ENCODE measurements around the gene RBM28. TPM values are rescaled to one million over a fixed set of nuclear protein-coding genes. Genes with fewer than 3 reads are reported as not detected.

RBM28 gene
- total RNA-seq, 1 experiment from 2014 or later = 54.1 TPM

DNA sequence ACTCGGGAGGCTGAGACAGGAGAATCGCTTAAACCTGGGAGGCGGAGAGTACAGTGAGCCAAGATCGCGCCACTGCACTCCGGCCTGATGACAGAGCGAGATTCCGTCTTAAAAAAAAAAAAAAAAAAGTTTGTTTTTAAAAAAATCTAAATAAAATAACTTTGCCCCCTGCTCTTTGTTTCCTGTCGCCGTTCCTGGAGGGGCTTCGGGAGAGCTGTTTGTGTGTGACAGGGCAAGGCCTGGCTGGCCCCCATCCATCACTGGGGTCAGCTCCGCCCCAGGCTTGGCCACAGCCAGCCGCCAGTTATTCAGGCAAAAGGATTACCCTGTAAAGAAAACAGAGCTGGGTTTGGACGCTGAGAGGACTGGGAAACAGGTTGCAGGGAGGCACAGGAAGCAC is 86.2 kb downstream of the RBM28 start:
- in situ Hi-C loops (cut with HindIII; ENCODE audit: low pct_unique_long_range_greater_than_20kb, low sequenced_read_pairs) (no loop called here), intact Hi-C loops (cut with micrococcal nuclease; ENCODE audit: unreplicated experiment) (no loop called here)
- no peaks in the 10 kb centered on the region for H3K9me3 ChIP-seq (ENCODE audit: control insufficient read depth, insufficient read depth, low read depth, low read length)
- no TSS peak for BruUV-seq (replicated peaks)
- TF ChIP-seq POLR2AphosphoS5 (IDR thresholded peaks at IDR 0.05; ENCODE audit: low read depth, low read length) (no peak), SIN3A (IDR thresholded peaks at IDR 0.05; ENCODE audit: borderline replicate concordance, insufficient read depth, low read depth, low read length) (no peak), TCF7L2 (IDR thresholded peaks at IDR 0.05; ENCODE audit: low read depth, low read length) (no peak)
- TF ChIP-seq, protein P1, sequence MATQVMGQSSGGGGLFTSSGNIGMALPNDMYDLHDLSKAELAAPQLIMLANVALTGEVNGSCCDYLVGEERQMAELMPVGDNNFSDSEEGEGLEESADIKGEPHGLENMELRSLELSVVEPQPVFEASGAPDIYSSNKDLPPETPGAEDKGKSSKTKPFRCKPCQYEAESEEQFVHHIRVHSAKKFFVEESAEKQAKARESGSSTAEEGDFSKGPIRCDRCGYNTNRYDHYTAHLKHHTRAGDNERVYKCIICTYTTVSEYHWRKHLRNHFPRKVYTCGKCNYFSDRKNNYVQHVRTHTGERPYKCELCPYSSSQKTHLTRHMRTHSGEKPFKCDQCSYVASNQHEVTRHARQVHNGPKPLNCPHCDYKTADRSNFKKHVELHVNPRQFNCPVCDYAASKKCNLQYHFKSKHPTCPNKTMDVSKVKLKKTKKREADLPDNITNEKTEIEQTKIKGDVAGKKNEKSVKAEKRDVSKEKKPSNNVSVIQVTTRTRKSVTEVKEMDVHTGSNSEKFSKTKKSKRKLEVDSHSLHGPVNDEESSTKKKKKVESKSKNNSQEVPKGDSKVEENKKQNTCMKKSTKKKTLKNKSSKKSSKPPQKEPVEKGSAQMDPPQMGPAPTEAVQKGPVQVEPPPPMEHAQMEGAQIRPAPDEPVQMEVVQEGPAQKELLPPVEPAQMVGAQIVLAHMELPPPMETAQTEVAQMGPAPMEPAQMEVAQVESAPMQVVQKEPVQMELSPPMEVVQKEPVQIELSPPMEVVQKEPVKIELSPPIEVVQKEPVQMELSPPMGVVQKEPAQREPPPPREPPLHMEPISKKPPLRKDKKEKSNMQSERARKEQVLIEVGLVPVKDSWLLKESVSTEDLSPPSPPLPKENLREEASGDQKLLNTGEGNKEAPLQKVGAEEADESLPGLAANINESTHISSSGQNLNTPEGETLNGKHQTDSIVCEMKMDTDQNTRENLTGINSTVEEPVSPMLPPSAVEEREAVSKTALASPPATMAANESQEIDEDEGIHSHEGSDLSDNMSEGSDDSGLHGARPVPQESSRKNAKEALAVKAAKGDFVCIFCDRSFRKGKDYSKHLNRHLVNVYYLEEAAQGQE (IDR thresholded peaks at IDR 0.05; ENCODE audit: insufficient read depth in 1 of 2, low read depth in 2 of 2, low read length in 1 of 2) = no peak
- TF ChIP-seq, protein P2, sequence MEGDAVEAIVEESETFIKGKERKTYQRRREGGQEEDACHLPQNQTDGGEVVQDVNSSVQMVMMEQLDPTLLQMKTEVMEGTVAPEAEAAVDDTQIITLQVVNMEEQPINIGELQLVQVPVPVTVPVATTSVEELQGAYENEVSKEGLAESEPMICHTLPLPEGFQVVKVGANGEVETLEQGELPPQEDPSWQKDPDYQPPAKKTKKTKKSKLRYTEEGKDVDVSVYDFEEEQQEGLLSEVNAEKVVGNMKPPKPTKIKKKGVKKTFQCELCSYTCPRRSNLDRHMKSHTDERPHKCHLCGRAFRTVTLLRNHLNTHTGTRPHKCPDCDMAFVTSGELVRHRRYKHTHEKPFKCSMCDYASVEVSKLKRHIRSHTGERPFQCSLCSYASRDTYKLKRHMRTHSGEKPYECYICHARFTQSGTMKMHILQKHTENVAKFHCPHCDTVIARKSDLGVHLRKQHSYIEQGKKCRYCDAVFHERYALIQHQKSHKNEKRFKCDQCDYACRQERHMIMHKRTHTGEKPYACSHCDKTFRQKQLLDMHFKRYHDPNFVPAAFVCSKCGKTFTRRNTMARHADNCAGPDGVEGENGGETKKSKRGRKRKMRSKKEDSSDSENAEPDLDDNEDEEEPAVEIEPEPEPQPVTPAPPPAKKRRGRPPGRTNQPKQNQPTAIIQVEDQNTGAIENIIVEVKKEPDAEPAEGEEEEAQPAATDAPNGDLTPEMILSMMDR (IDR thresholded peaks at IDR 0.05) = no peak
- CTCF ChIA-PET = no interaction called here
- H3K4me3 ChIP-seq (ENCODE audit: low read depth in 2 of 2, low read length in 2 of 2) = no peak overlapping the region
- ATAC-seq (no peak), DNase-seq (ENCODE audit: low read depth, low spot score) (no peak)
- H3K36me3 ChIP-seq (ENCODE audit: control insufficient read depth, insufficient read depth, low read length) = no peaks in the 10 kb centered on the region
- H3K4me1 ChIP-seq (ENCODE audit: control insufficient read depth, insufficient read depth, low read length) = no peaks in the 10 kb centered on the region
- H3K27ac ChIP-seq (ENCODE audit: low read length) = no peak overlapping the region
- POLR2A ChIA-PET = interaction anchor here (0.7 kb wide), 1 partner anchor 23 kb away, joined by 7 read pairs; no protein-coding TSS in a partner anchor
- H3K27me3 ChIP-seq (ENCODE audit: control insufficient read depth, insufficient read depth, low read length) = no peaks in the 10 kb centered on the region; the same call in 1 of the 2 replicates

DNA sequence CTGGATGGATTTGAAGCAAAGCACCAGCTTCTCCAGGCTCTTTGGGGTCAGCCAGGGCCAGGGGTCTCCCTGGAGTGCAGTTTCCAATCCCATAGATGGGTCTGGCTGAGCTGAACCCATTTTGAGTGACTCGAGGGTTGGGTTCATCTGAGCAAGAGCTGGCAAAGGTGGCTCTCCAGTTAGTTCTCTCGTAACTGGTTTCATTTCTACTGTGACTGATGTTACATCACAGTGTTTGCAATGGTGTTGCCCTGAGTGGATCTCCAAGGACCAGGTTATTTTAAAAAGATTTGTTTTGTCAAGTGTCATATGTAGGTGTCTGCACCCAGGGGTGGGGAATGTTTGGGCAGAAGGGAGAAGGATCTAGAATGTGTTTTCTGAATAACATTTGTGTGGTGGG is 88.4 kb downstream of the RBM28 start:
- ChIA-PET CTCF (interaction anchor here (0.6 kb wide), 1 partner anchor 120 kb away, joined by 3 read pairs; no protein-coding TSS in a partner anchor), POLR2A (no interaction called here)
- ATAC-seq = no peak
- Histone ChIP-seq H3K36me3 (ENCODE audit: control insufficient read depth, insufficient read depth, low read length) (no peaks in the 10 kb centered on the region), H3K9me3 (ENCODE audit: control insufficient read depth, insufficient read depth, low read depth, low read length) (no peaks in the 10 kb centered on the region), H3K27ac (ENCODE audit: low read length) (no peak overlapping the region), H3K27me3 (ENCODE audit: control insufficient read depth, insufficient read depth, low read length) (peaks cover 5% of the 10 kb centered on the region), H3K4me1 (ENCODE audit: control insufficient read depth, insufficient read depth, low read length) (no peaks in the 10 kb centered on the region), H3K4me3 (ENCODE audit: low read depth in 2 of 2, low read length in 2 of 2) (no peak overlapping the region)
- DNase-seq (ENCODE audit: low read depth, low spot score) = no peak
- intact Hi-C loops (cut with micrococcal nuclease; ENCODE audit: unreplicated experiment) (no loop called here), in situ Hi-C loops (cut with HindIII; ENCODE audit: low pct_unique_long_range_greater_than_20kb, low sequenced_read_pairs) (no loop called here)
- BruUV-seq (replicated peaks) = no TSS peak
- no peak for TF ChIP-seq POLR2AphosphoS5 (IDR thresholded peaks at IDR 0.05; ENCODE audit: low read depth, low read length)
- TF ChIP-seq, protein P1 (IDR thresholded peaks at IDR 0.05; ENCODE audit: insufficient read depth in 1 of 2, low read depth in 2 of 2, low read length in 1 of 2) = no peak
- TF ChIP-seq TCF7L2 (IDR thresholded peaks at IDR 0.05; ENCODE audit: low read depth, low read length) = no peak
- no peak for TF ChIP-seq SIN3A (IDR thresholded peaks at IDR 0.05; ENCODE audit: borderline replicate concordance, insufficient read depth, low read depth, low read length)
- TF ChIP-seq, protein P2 (IDR thresholded peaks at IDR 0.05) = no peak

All from Panc1 (cell line).